ENCODE results near the gene CEBPZOS.
"Not testable (repeated sequence)": the region's sequence is repeated elsewhere in the genome, so short reads cannot be mapped to it uniquely, and the experiment has no call there.

CEBPZOS gene

DNA sequence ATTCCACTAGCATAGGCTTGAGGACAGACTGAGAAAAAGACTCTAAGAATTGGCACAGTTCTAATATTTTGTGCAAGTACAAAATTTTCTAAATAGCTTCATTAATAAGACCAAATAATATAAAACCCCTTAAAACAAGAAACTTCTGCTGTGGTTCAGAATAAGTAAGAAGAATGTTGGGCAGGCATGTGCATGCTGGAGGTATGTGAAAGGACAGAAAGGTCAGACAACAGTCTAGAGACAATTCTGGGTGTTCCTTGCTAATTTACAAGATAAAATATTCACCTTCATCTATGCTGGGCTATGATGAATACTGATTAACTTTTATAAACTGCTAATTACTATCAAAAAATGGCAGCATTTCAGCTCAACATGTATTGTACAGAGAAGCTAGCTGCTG lies 14.9 kb downstream of the CEBPZOS start:
- Histone ChIP-seq H3K36me3 (peaks cover 98% of the 10 kb centered on the region), H3K27me3 (ENCODE audit: insufficient read depth, low read depth, severe bottlenecking) (no peaks in the 10 kb centered on the region), H3K9me3 (ENCODE audit: severe bottlenecking) (peaks cover 6% of the 10 kb centered on the region), H3K27ac (no peak overlapping the region), H3K4me3 (ENCODE audit: low read depth, low read length) (no peak overlapping the region)
- no peak for DNase-seq
- TF ChIP-seq, protein P1, sequence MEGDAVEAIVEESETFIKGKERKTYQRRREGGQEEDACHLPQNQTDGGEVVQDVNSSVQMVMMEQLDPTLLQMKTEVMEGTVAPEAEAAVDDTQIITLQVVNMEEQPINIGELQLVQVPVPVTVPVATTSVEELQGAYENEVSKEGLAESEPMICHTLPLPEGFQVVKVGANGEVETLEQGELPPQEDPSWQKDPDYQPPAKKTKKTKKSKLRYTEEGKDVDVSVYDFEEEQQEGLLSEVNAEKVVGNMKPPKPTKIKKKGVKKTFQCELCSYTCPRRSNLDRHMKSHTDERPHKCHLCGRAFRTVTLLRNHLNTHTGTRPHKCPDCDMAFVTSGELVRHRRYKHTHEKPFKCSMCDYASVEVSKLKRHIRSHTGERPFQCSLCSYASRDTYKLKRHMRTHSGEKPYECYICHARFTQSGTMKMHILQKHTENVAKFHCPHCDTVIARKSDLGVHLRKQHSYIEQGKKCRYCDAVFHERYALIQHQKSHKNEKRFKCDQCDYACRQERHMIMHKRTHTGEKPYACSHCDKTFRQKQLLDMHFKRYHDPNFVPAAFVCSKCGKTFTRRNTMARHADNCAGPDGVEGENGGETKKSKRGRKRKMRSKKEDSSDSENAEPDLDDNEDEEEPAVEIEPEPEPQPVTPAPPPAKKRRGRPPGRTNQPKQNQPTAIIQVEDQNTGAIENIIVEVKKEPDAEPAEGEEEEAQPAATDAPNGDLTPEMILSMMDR (IDR thresholded peaks at IDR 0.05; ENCODE audit: low read depth, low read length), result no peak

DNA sequence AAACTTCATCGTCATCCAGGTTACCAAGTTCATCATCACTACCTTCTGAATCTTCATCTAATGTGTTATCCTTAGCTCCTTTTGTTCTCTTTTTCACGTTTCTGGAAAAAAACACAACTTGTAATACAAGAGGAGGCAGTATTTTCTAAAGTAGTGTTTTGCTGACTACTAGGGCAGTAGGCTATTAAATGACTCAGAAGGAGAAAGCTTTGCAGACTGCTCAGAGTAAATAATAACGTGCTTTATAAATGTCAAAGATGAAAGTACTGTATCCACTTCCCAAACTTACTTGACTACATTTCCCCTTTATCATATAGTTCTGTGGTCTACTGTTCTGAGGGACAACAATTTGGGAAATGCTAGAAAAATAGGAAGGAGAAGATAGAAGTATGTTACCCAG lies 15.6 kb downstream of the CEBPZOS start:
- no peaks in the 10 kb centered on the region for H3K27me3 ChIP-seq (ENCODE audit: insufficient read depth, low read depth, severe bottlenecking)
- peaks cover 98% of the 10 kb centered on the region for H3K36me3 ChIP-seq
- TF ChIP-seq, protein P1 (IDR thresholded peaks at IDR 0.05; ENCODE audit: low read depth, low read length), result no peak
- no peak overlapping the region for H3K27ac ChIP-seq
- peaks cover 6% of the 10 kb centered on the region for H3K9me3 ChIP-seq (ENCODE audit: severe bottlenecking)
- H3K4me3 ChIP-seq (ENCODE audit: low read depth, low read length), result no peak overlapping the region
- DNase-seq, result no peak

DNA sequence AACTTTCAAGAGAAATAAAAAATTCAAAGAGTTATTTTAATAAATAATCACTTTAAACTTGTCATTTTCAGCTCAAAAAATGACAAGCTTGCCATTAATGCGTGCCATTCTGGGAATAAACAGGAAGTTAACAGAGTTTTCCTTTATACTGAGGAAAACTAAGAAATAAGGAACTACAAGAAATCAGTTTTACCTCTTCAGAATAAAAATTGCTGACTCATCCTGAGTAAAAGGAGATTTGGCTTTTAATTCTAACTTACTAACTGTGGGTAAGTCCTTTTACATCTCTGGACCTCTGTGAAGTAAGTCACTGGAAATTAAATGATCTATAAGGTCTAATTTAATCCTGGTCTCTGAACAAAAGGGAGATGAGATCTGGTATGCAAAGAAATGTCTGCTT lies 19.0 kb downstream of the CEBPZOS start:
- TF ChIP-seq, protein P1 (IDR thresholded peaks at IDR 0.05; ENCODE audit: low read depth, low read length), result no peak
- H3K36me3 ChIP-seq, result peaks cover 93% of the 10 kb centered on the region
- DNase-seq, result no peak
- H3K4me3 ChIP-seq (ENCODE audit: low read depth, low read length), result no peak overlapping the region
- H3K27ac ChIP-seq, result no peak overlapping the region
- H3K9me3 ChIP-seq (ENCODE audit: severe bottlenecking), result no peaks in the 10 kb centered on the region
- no peaks in the 10 kb centered on the region for H3K27me3 ChIP-seq (ENCODE audit: insufficient read depth, low read depth, severe bottlenecking)

DNA sequence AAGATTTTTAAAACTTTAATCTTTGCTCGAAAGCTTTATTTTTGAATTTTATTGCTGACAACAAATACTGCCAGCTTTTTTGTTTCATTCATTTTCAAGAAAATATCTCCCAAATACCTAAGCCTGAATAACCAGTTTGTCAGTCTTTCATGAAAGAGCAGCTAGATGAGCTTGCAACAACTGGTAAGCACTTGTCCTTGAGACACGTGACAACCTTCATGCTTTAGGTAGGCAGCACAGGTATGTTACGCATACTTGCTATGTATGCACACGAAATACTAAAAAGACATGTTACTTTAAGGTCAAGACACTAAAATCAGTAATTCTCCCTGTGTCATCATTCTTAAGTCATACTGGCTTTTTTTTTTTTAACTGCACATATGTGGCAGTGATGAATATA lies 22.8 kb downstream of the CEBPZOS start:
- Histone ChIP-seq H3K4me3 (ENCODE audit: low read depth, low read length) (no peak overlapping the region), H3K36me3 (peaks cover 94% of the 10 kb centered on the region), H3K27me3 (ENCODE audit: insufficient read depth, low read depth, severe bottlenecking) (no peaks in the 10 kb centered on the region), H3K9me3 (ENCODE audit: severe bottlenecking) (no peaks in the 10 kb centered on the region), H3K27ac (no peak overlapping the region)
- no peak for DNase-seq
- TF ChIP-seq, protein P1 (IDR thresholded peaks at IDR 0.05; ENCODE audit: low read depth, low read length), result no peak

DNA sequence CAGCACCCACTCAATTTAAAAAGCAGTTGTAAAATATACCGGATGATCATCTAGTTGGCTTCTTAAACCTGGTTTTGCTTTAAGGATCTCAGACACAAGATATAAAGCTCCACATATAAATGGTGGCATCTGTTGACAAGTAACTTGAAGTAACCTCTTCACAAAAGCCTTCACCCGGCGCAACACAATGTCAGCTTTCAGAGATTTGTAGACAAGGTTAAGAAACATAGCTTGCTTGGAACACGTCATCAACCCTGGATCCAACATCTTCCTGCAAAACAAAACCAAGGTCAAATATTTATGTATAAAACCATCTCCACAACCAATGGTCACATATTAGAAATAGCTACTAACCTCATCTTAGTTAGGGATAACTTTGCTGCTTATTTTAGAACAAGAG lies 26.8 kb downstream of the CEBPZOS start:
- Histone ChIP-seq H3K9me3 (ENCODE audit: severe bottlenecking) (no peaks in the 10 kb centered on the region), H3K4me3 (ENCODE audit: low read depth, low read length) (no peak overlapping the region), H3K27me3 (ENCODE audit: insufficient read depth, low read depth, severe bottlenecking) (no peaks in the 10 kb centered on the region), H3K36me3 (peaks cover 81% of the 10 kb centered on the region), H3K27ac (no peak overlapping the region)
- TF ChIP-seq, protein P1 (IDR thresholded peaks at IDR 0.05; ENCODE audit: low read depth, low read length), result no peak
- DNase-seq, result no peak

DNA sequence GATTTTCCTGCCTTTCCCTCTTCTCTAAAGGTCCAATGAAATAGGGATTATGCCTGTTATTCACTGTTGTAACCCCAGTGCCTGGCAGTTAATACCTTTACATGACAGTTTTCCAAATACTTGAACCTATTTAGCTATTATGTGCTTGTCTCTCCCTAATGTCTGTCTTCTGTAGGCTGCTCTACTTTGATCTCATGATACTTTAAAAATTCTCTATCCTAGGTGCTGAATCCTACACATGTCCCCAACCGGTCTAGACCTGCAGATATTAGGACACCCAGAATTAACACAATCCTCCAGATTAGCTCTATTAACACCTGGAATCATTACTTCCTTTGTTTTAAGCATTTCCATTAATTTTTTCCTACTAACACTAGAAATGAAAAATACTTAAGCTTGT lies 27.8 kb downstream of the CEBPZOS start:
- H3K36me3 ChIP-seq, result peaks cover 81% of the 10 kb centered on the region
- H3K27ac ChIP-seq, result no peak overlapping the region
- no peak for DNase-seq
- no peaks in the 10 kb centered on the region for H3K9me3 ChIP-seq (ENCODE audit: severe bottlenecking)
- H3K27me3 ChIP-seq (ENCODE audit: insufficient read depth, low read depth, severe bottlenecking), result no peaks in the 10 kb centered on the region
- no peak overlapping the region for H3K4me3 ChIP-seq (ENCODE audit: low read depth, low read length)
- TF ChIP-seq, protein P1 (IDR thresholded peaks at IDR 0.05; ENCODE audit: low read depth, low read length), result no peak

DNA sequence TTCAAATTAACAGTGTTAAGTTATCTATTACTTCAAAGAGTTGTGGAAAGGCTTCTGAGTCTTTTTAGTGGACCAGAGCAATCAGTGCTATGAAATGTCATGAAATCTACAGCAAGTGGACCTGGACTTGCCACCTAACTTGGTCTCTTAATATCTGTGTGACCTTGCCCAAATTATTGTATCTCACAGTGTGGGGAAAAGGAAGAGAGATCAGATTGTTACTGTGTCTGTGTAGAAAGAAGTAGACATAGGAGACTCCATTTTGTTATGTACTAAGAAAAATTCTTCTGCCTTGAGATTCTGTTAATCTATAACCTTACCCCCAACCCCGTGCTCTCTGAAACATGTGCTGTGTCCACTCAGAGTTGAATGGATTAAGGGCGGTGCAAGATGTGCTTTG lies 28.8 kb downstream of the CEBPZOS start:
- not testable (repeated sequence) for H3K9me3 ChIP-seq (ENCODE audit: severe bottlenecking); H3K4me3 ChIP-seq (ENCODE audit: low read depth, low read length); DNase-seq; H3K27me3 ChIP-seq (ENCODE audit: insufficient read depth, low read depth, severe bottlenecking)
- H3K27ac ChIP-seq, result peak overlapping the region; percentile 64
- peaks cover 81% of the 10 kb centered on the region for H3K36me3 ChIP-seq
